Ovary (tissue), 9 donors: Measurements from ENCODE around the gene CHMP4B. TPM values are rescaled to one million over a fixed set of nuclear protein-coding genes. Genes with fewer than 3 reads are reported as not detected.
A peak's percentile ranks its signal among the peaks of the same experiment; 100 is the strongest.
"Not testable (repeated sequence)": the region's sequence is repeated elsewhere in the genome, so short reads cannot be mapped to it uniquely, and the experiment has no call there.

Source experiments
- DNase-seq, 5 donors: peaks; one replicate each; pipeline ENCODE4 v3.0.0-alpha.2; 2019 to 2020
- H3K27ac ChIP-seq, 2 donors: fragments of 200-600 bp; one replicate each; pipeline versions ENCODE4 v1.5.1 to v1.8.0; 2019 to 2022
- H3K27me3 ChIP-seq: fragments of 200-600 bp; one replicate; pipeline ENCODE4 v1.8.0; 2022
- H3K36me3 ChIP-seq: fragments of 200-600 bp; sonication (generic); one replicate; pipeline ENCODE4 v1.5.1; 2019
- H3K4me1 ChIP-seq: one replicate; pipeline ENCODE4 v1.8.1; 2013; ENCODE audit warnings: mild to moderate bottlenecking, moderate library complexity; ENCODE audit not compliant: insufficient read depth
- H3K4me3 ChIP-seq: fragments of 200-600 bp; sonication (generic); one replicate; pipeline ENCODE4 v1.5.1; 2017
- H3K9me3 ChIP-seq, 2 donors: fragments of 200-600 bp in 1 of 2; sonication (generic) in 1 of 2; one replicate each; pipeline versions ENCODE4 v1.5.1 to v1.8.1; 2013 to 2019; ENCODE audit warnings: mild to moderate bottlenecking in 1 of 2, moderate library complexity in 1 of 2
- CTCF ChIP-seq, 3 donors: fragments of 450-650 bp in 2 of 3; fragments of 200-600 bp in 1 of 3; IDR thresholded peaks; one replicate each; pipeline versions ENCODE4 v1.5.1 to v1.8.0; 2016 to 2022; ENCODE audit warnings: antibody characterized with exemption in 3 of 3, mild to moderate bottlenecking in 1 of 3
- EP300 ChIP-seq: sonication (generic); formaldehyde crosslinking; IDR thresholded peaks from one replicate; pipeline ENCODE4 v1.6.1; 2017; ENCODE audit warnings: antibody characterized with exemption
- POLR2A ChIP-seq: fragments of 450-650 bp; IDR thresholded peaks from one replicate; pipeline ENCODE4 v1.6.1; 2017; ENCODE audit warnings: antibody characterized with exemption, mild to moderate bottlenecking, moderate library complexity
- WGBS, 3 donors: extraction: QIAGEN DNeasy Blood & Tissue Kit in 1 of 3; methylation state at CpG; one replicate each; pipeline versions ENCODE4 v1.1.5 to v1.1.7; 2013 to 2017; 5-methylcytosine and 5-hydroxymethylcytosine counted together
- intact Hi-C, 4 donors: fragments of 100-400 bp; cut with DNase I; formaldehyde crosslinking; loops; one replicate each; pipeline versions ENCODE4 v1.11.0 to v1.15.1; 2022 to 2023
- polyA plus RNA-seq, 2 donors: library from polyadenylated mRNA; stranded (reverse); fragments of 200-250 nt in 1 of 2; fragments of 350-450 nt in 1 of 2; fragmentation: Illumina TruSeq in 1 of 2; extraction: RNeasy Lipid Tissue Mini Kit (QIAGEN cat#74804) in 1 of 2; gene quantifications; one replicate each; pipeline ENCODE4 v1.2.3, GENCODE V29; 2013 to 2014
- total RNA-seq, 7 donors: library from RNA; depleted of rRNA in 2 of 7; stranded (reverse); fragments of >200 nt in 2 of 7; fragmentation: NEBNext Ultra II Directional in 3 of 7; extraction: Animal tissue kit (Norgen Biotek cat#: 25700) in 3 of 7; gene quantifications; one replicate each; pipeline versions ENCODE4 v1.1.0 to v1.2.4, GENCODE V29; 2016 to 2023
- donor health status: DM: no; HTN: no; CAD: no; lungs with moderate emphysema.
- donor health status: DM: no; HTN: no; CAD: no.
- donor health status: Bipolar disorder and iron deficiency.
- donor health status: DM: yes; HTN: yes; CAD: no.
- donor health status: DM: no; HTN: no; CAD: no.
- donor health status: DM: yes; HTN: yes; CAD: no.

Gene CHMP4B
- total and polyA plus RNA-seq, 9 donors: 48.5 to 153 (median 96.7) TPM

GRCh38 chr20:33791959-33792597 is 19.1 kb upstream of the CHMP4B start:
- no peak for TF ChIP-seq POLR2A
- TF ChIP-seq CTCF (IDR thresholded peaks at IDR 0.05): peak in 2 of 3 donors; percentile 13 to 43
- Histone ChIP-seq H3K9me3 (no peaks in the 10 kb centered on the region), H3K36me3 (no peaks in the 10 kb centered on the region), H3K27ac (no peak overlapping the region), H3K27me3 (no peaks in the 10 kb centered on the region), H3K4me3 (no peak overlapping the region), H3K4me1 (no peaks in the 10 kb centered on the region)
- 62 to 64% (median 64%) methylated on average over 13 of the region's 13 CpGs for WGBS, 3 donors
- intact Hi-C loops: no loop called here
- DNase-seq: peak in 3 of 5 donors; percentile 36 to 56 (median 52)

GRCh38 chr20:33792598-33792989 is 18.6 kb upstream of the CHMP4B start:
- H3K9me3 ChIP-seq, H3K4me3 ChIP-seq, DNase-seq, intact Hi-C loops, H3K27ac ChIP-seq, H3K36me3 ChIP-seq, H3K27me3 ChIP-seq, H3K4me1 ChIP-seq: not testable (repeated sequence)
- WGBS, 3 donors: 31 to 47% (median 44%) methylated on average over 3 of the region's 3 CpGs

- Histone ChIP-seq H3K27ac (no peak overlapping the region), H3K36me3 (no peaks in the 10 kb centered on the region), H3K27me3 (no peaks in the 10 kb centered on the region), H3K9me3 (no peaks in the 10 kb centered on the region), H3K4me3 (no peak overlapping the region), H3K4me1 (no peaks in the 10 kb centered on the region)
- intact Hi-C loops: no loop called here
- 52 to 59% (median 56%) methylated on average over 21 of the region's 21 CpGs for WGBS, 3 donors
- TF ChIP-seq EP300 (no peak), CTCF (IDR thresholded peaks at IDR 0.05) (no peak)
- DNase-seq: no peak
Measured at GRCh38 chr20:33793011-33793931, 17.9 kb upstream of the CHMP4B start.

- DNase-seq: no peak
- H3K4me3 ChIP-seq: no peak overlapping the region
- no peaks in the 10 kb centered on the region for H3K9me3 ChIP-seq
- H3K4me1 ChIP-seq: no peaks in the 10 kb centered on the region
- 66 to 76% (median 71%) methylated on average over 9 of the region's 9 CpGs for WGBS, 3 donors
- H3K36me3 ChIP-seq: no peaks in the 10 kb centered on the region
- no peaks in the 10 kb centered on the region for H3K27me3 ChIP-seq
- H3K27ac ChIP-seq: no peak overlapping the region
- no peak for TF ChIP-seq EP300
- TF ChIP-seq POLR2A: no peak
- TF ChIP-seq CTCF (IDR thresholded peaks at IDR 0.05): no peak
- intact Hi-C loops: no loop called here
Measured at GRCh38 chr20:33796263-33796906, 14.8 kb upstream of the CHMP4B start.
